Measurements from ENCODE around the gene TNFRSF13B. TPM values are rescaled to one million over a fixed set of nuclear protein-coding genes. Genes with fewer than 3 reads are reported as not detected.
"Not testable (repeated sequence)": the region's sequence is repeated elsewhere in the genome, so short reads cannot be mapped to it uniquely, and the experiment has no call there.

Gene TNFRSF13B
- total RNA-seq, 1 experiment from 2014 or later, result not detected

- Histone ChIP-seq H3K27me3 (ENCODE audit: control insufficient read depth, insufficient read depth, low read length) (no peaks in the 10 kb centered on the region), H3K9me3 (ENCODE audit: control insufficient read depth, insufficient read depth, low read depth, low read length) (no peaks in the 10 kb centered on the region), H3K27ac (ENCODE audit: low read length) (no peak overlapping the region), H3K4me1 (ENCODE audit: control insufficient read depth, insufficient read depth, low read length) (peaks cover 3% of the 10 kb centered on the region; the same call in 1 of the 2 replicates), H3K36me3 (ENCODE audit: control insufficient read depth, insufficient read depth, low read length) (no peaks in the 10 kb centered on the region), H3K4me3 (ENCODE audit: low read depth in 2 of 2, low read length in 2 of 2) (no peak overlapping the region)
- ChIA-PET POLR2A (no interaction called here), CTCF (no interaction called here)
- TF ChIP-seq POLR2AphosphoS5 (IDR thresholded peaks at IDR 0.05; ENCODE audit: low read depth, low read length), result no peak
- no peak for TF ChIP-seq TCF7L2 (IDR thresholded peaks at IDR 0.05; ENCODE audit: low read depth, low read length)
- TF ChIP-seq REST (IDR thresholded peaks at IDR 0.05; ENCODE audit: insufficient read depth in 1 of 2, low read depth in 2 of 2, low read length in 1 of 2), result no peak
- no peak for TF ChIP-seq CTCF (IDR thresholded peaks at IDR 0.05)
- TF ChIP-seq SIN3A (IDR thresholded peaks at IDR 0.05; ENCODE audit: borderline replicate concordance, insufficient read depth, low read depth, low read length), result no peak
- no TSS peak for BruUV-seq (replicated peaks)
- DNase-seq (ENCODE audit: low read depth, low spot score) (no peak), ATAC-seq (no peak; the same call in 1 of the 2 replicates)
- intact Hi-C loops (cut with micrococcal nuclease; ENCODE audit: unreplicated experiment) (no loop called here), in situ Hi-C loops (cut with HindIII; ENCODE audit: low pct_unique_long_range_greater_than_20kb, low sequenced_read_pairs) (no loop called here)
These were observed 49.4 kb downstream of the TNFRSF13B start for GRCh38 chr17:16922386-16923096.

GRCh38 chr17:16921451-16921850 lies 50.5 kb downstream of the TNFRSF13B start:
- in situ Hi-C loops (cut with HindIII; ENCODE audit: low pct_unique_long_range_greater_than_20kb, low sequenced_read_pairs); DNase-seq (ENCODE audit: low read depth, low spot score); H3K27me3 ChIP-seq (ENCODE audit: control insufficient read depth, insufficient read depth, low read length); H3K4me1 ChIP-seq (ENCODE audit: control insufficient read depth, insufficient read depth, low read length); intact Hi-C loops (cut with micrococcal nuclease; ENCODE audit: unreplicated experiment); H3K27ac ChIP-seq (ENCODE audit: low read length); H3K9me3 ChIP-seq (ENCODE audit: control insufficient read depth, insufficient read depth, low read depth, low read length); ATAC-seq; CTCF ChIA-PET; H3K36me3 ChIP-seq (ENCODE audit: control insufficient read depth, insufficient read depth, low read length); H3K4me3 ChIP-seq (ENCODE audit: low read depth in 2 of 2, low read length in 2 of 2); POLR2A ChIA-PET; BruUV-seq (replicated peaks): not testable (repeated sequence)

GRCh38 chr17:16920628-16921020 lies 51.3 kb downstream of the TNFRSF13B start:
- H3K9me3 ChIP-seq (ENCODE audit: control insufficient read depth, insufficient read depth, low read depth, low read length), result no peaks in the 10 kb centered on the region
- TF ChIP-seq SIN3A (IDR thresholded peaks at IDR 0.05; ENCODE audit: borderline replicate concordance, insufficient read depth, low read depth, low read length), result no peak
- no peak for TF ChIP-seq TCF7L2 (IDR thresholded peaks at IDR 0.05; ENCODE audit: low read depth, low read length)
- no peak for TF ChIP-seq REST (IDR thresholded peaks at IDR 0.05; ENCODE audit: insufficient read depth in 1 of 2, low read depth in 2 of 2, low read length in 1 of 2)
- no peak for TF ChIP-seq POLR2AphosphoS5 (IDR thresholded peaks at IDR 0.05; ENCODE audit: low read depth, low read length)
- no peak for TF ChIP-seq CTCF (IDR thresholded peaks at IDR 0.05)
- no peak for ATAC-seq

More at GRCh38 chr17:16920628-16921020, 51.3 kb downstream of the TNFRSF13B start:
- H3K27me3 ChIP-seq (ENCODE audit: control insufficient read depth, insufficient read depth, low read length), result no peaks in the 10 kb centered on the region
- H3K4me3 ChIP-seq (ENCODE audit: low read depth in 2 of 2, low read length in 2 of 2), result no peak overlapping the region
- CTCF ChIA-PET, result no interaction called here
- H3K4me1 ChIP-seq (ENCODE audit: control insufficient read depth, insufficient read depth, low read length), result peaks cover 3% of the 10 kb centered on the region; the same call in 1 of the 2 replicates
- H3K27ac ChIP-seq (ENCODE audit: low read length), result no peak overlapping the region
- no peak for DNase-seq (ENCODE audit: low read depth, low spot score)
- BruUV-seq (replicated peaks), result no TSS peak
- intact Hi-C loops (cut with micrococcal nuclease; ENCODE audit: unreplicated experiment) (no loop called here), in situ Hi-C loops (cut with HindIII; ENCODE audit: low pct_unique_long_range_greater_than_20kb, low sequenced_read_pairs) (no loop called here)
- POLR2A ChIA-PET, result no interaction called here
- H3K36me3 ChIP-seq (ENCODE audit: control insufficient read depth, insufficient read depth, low read length), result no peaks in the 10 kb centered on the region
